Neuronal stem cell (in vitro differentiated cells): ENCODE results near the gene KRTDAP.

ENCODE experiments used
- DNase-seq: peaks from one replicate; pipeline ENCODE4 v3.0.0-alpha.2; 2013; ENCODE audit warnings: low spot score
- H2AFZ ChIP-seq: one replicate; pipeline ENCODE4 v1.6.1; 2013; ENCODE audit warnings: mild to moderate bottlenecking, low read length, inconsistent platforms
- H2AK5ac ChIP-seq: 2 replicates; pipeline ENCODE4 v1.6.1; 2013; ENCODE audit warnings: low read depth, mild to moderate bottlenecking, inconsistent platforms, low read length, moderate library complexity, mixed read lengths
- H2BK120ac ChIP-seq: 2 replicates; pipeline ENCODE4 v1.6.1; 2013; ENCODE audit warnings: low read depth, mild to moderate bottlenecking, inconsistent platforms, low read length, moderate library complexity, mixed read lengths
- H2BK12ac ChIP-seq: one replicate; pipeline ENCODE4 v1.6.1; 2013; ENCODE audit warnings: low read length, inconsistent platforms
- H2BK15ac ChIP-seq: 2 replicates; pipeline ENCODE4 v1.6.1; 2013; ENCODE audit warnings: mild to moderate bottlenecking, low read length, inconsistent platforms, mixed read lengths
- H2BK5ac ChIP-seq: one replicate; pipeline ENCODE4 v1.6.1; 2013; ENCODE audit warnings: inconsistent platforms, mild to moderate bottlenecking, low read length, moderate library complexity
- H3K14ac ChIP-seq: one replicate; pipeline ENCODE4 v1.6.1; 2013; ENCODE audit warnings: low read length, inconsistent platforms
- H3K18ac ChIP-seq: 2 replicates; pipeline ENCODE4 v1.6.1; 2013; ENCODE audit warnings: low read length, inconsistent platforms
- H3K23ac ChIP-seq: 2 replicates; pipeline ENCODE4 v1.6.1; 2013; ENCODE audit warnings: low read depth, mild to moderate bottlenecking, mixed read lengths, low read length, inconsistent platforms; ENCODE audit not compliant: poor library complexity
- H3K27ac ChIP-seq: replicated peaks from 3 replicates; pipeline ENCODE4 v1.5.1; 2013; ENCODE audit warnings: low read length, inconsistent platforms
- H3K27me3 ChIP-seq, 3 experiments: 2 replicates each; pipeline ENCODE4 v1.6.1; 2013; ENCODE audit warnings: low read length in 3 of 3, mild to moderate bottlenecking in 2 of 3, inconsistent platforms in 1 of 3, low read depth in 1 of 3, mixed read lengths in 1 of 3, moderate library complexity in 1 of 3; ENCODE audit not compliant: control insufficient read depth in 3 of 3, insufficient read depth in 3 of 3
- H3K36me3 ChIP-seq, 2 donors: replicated peaks in 1 of 2; 2 replicates each; pipeline ENCODE4 v1.6.1; 2013; ENCODE audit warnings: low read length in 2 of 2; ENCODE audit not compliant: control insufficient read depth in 2 of 2, insufficient read depth in 2 of 2
- H3K4ac ChIP-seq: 2 replicates; pipeline ENCODE4 v1.6.1; 2013; ENCODE audit warnings: inconsistent platforms, mild to moderate bottlenecking, low read length, moderate library complexity
- H3K4me1 ChIP-seq, 2 donors: 1 replicate in 1 of 2; 2 replicates in 1 of 2; pipeline ENCODE4 v1.6.1; 2013; ENCODE audit warnings: low read length in 2 of 2, low read depth in 1 of 2; ENCODE audit not compliant: control insufficient read depth in 2 of 2, insufficient read depth in 1 of 2
- H3K4me2 ChIP-seq: one replicate; pipeline ENCODE4 v1.6.1; 2013; ENCODE audit warnings: mild to moderate bottlenecking, low read length, inconsistent platforms; ENCODE audit not compliant: insufficient read depth, poor library complexity, severe bottlenecking
- H3K4me3 ChIP-seq, 2 donors: 2 replicates each; pipeline ENCODE4 v1.5.1; 2013; ENCODE audit warnings: low read length in 2 of 2, mild to moderate bottlenecking in 2 of 2, inconsistent platforms in 1 of 2, moderate library complexity in 1 of 2
- H3K79me1 ChIP-seq: one replicate; pipeline ENCODE4 v1.6.1; 2013; ENCODE audit warnings: low read depth, mild to moderate bottlenecking, inconsistent platforms, low read length, moderate library complexity
- H3K9ac ChIP-seq: one replicate; pipeline ENCODE4 v1.6.1; 2013; ENCODE audit warnings: mild to moderate bottlenecking, low read depth, low read length, inconsistent platforms; ENCODE audit not compliant: poor library complexity
- H3K9me3 ChIP-seq, 2 donors: replicated peaks in 1 of 2; 2 replicates each; pipeline versions ENCODE3 to v1.6.1; 2013; ENCODE audit warnings: low read length in 2 of 2, mild to moderate bottlenecking in 2 of 2, inconsistent platforms in 1 of 2, low read depth in 1 of 2, mixed read lengths in 1 of 2, moderate library complexity in 1 of 2; ENCODE audit not compliant: control insufficient read depth in 2 of 2, insufficient read depth in 1 of 2
- H4K8ac ChIP-seq: one replicate; pipeline ENCODE4 v1.6.1; 2013; ENCODE audit warnings: low read depth, mild to moderate bottlenecking, inconsistent platforms, low read length, moderate library complexity
- H4K91ac ChIP-seq: one replicate; pipeline ENCODE4 v1.6.1; 2013; ENCODE audit warnings: low read length, low read depth, mild to moderate bottlenecking, inconsistent platforms; ENCODE audit not compliant: poor library complexity
- WGBS, 2 donors: extraction: QIAGEN DNeasy Blood & Tissue Kit; methylation state at CpG; one replicate each; pipeline ENCODE4 v1.1.7; 2013; ENCODE audit warnings: missing lambda C conversion rate in 2 of 2, mixed read lengths in 1 of 2; ENCODE audit not compliant: insufficient read length in 2 of 2, insufficient replicate concordance in 1 of 2; ENCODE audit errors: extremely low coverage in 2 of 2; 5-methylcytosine and 5-hydroxymethylcytosine counted together

The KRTDAP gene

GRCh38 chr19:35524181-35524837, 34.0 kb upstream of the KRTDAP start:
- Histone ChIP-seq H2AFZ (peak overlapping the region; percentile 12), H3K79me1 (no peaks in the 10 kb centered on the region), H3K4ac (no peak overlapping the region), H3K9me3 (no peaks in the 10 kb centered on the region), H3K27ac (no peak overlapping the region), H3K23ac (no peak overlapping the region), H3K9ac (peak overlapping the region; percentile 51), H3K4me2 (no peak overlapping the region), H3K27me3 (peaks cover 0 to 62% (median 0%) of the 10 kb centered on the region in 3 experiments), H4K8ac (no peak overlapping the region), H2AK5ac (no peak overlapping the region), H2BK12ac (no peak overlapping the region), H2BK15ac (peak overlapping the region; percentile 20), H2BK120ac (no peak overlapping the region), H3K18ac (peak overlapping the region; percentile 85), H3K4me3 (no peak overlapping the region), H4K91ac (no peak overlapping the region), H3K14ac (peak overlapping the region; percentile 84), H3K36me3 (no peaks in the 10 kb centered on the region), H2BK5ac (no peak overlapping the region), H3K4me1 (peaks cover 6 to 11% of the 10 kb centered on the region in 2 donors)
- no CpG with 5 or more reads among the region's 11 CpGs for WGBS, 2 donors
- no peak for DNase-seq

GRCh38 chr19:35522745-35523327, 32.6 kb upstream of the KRTDAP start:
- Histone ChIP-seq H2BK5ac (no peak overlapping the region), H3K18ac (no peak overlapping the region), H3K79me1 (no peaks in the 10 kb centered on the region), H2BK15ac (no peak overlapping the region), H3K27me3 (peaks cover 0 to 51% (median 0%) of the 10 kb centered on the region in 3 experiments), H3K4me2 (no peak overlapping the region), H3K9me3 (no peaks in the 10 kb centered on the region), H3K14ac (no peak overlapping the region), H3K23ac (no peak overlapping the region), H3K4ac (no peak overlapping the region), H4K91ac (no peak overlapping the region), H3K4me1 (peaks cover 6 to 11% of the 10 kb centered on the region in 2 donors), H2AFZ (no peak overlapping the region), H3K27ac (no peak overlapping the region), H2AK5ac (no peak overlapping the region), H3K9ac (no peak overlapping the region), H2BK12ac (no peak overlapping the region), H3K4me3 (no peak overlapping the region), H3K36me3 (no peaks in the 10 kb centered on the region), H2BK120ac (no peak overlapping the region), H4K8ac (no peak overlapping the region)
- no peak for DNase-seq
- WGBS, 2 donors = no CpG with 5 or more reads among the region's 12 CpGs

- no peaks in the 10 kb centered on the region for H3K9me3 ChIP-seq
- H3K14ac ChIP-seq = no peak overlapping the region
- H3K23ac ChIP-seq = no peak overlapping the region
These were observed 31.0 kb upstream of the KRTDAP start for GRCh38 chr19:35521124-35521743.

GRCh38 chr19:35519291-35519690, 29.0 kb upstream of the KRTDAP start:
- Histone ChIP-seq H2AFZ (no peak overlapping the region), H3K14ac (no peak overlapping the region), H2BK5ac (no peak overlapping the region), H3K27ac (no peak overlapping the region), H4K91ac (no peak overlapping the region), H2AK5ac (peak overlapping the region; percentile 14), H2BK12ac (no peak overlapping the region), H3K9ac (no peak overlapping the region), H3K27me3 (peaks cover 0 to 30% (median 0%) of the 10 kb centered on the region in 3 experiments), H2BK120ac (no peak overlapping the region), H3K79me1 (no peaks in the 10 kb centered on the region), H3K4me2 (no peak overlapping the region), H2BK15ac (no peak overlapping the region), H3K4me1 (peaks cover 5 to 6% of the 10 kb centered on the region in 2 donors), H4K8ac (no peak overlapping the region), H3K9me3 (no peaks in the 10 kb centered on the region), H3K4ac (no peak overlapping the region), H3K18ac (peak overlapping the region; percentile 38), H3K36me3 (no peaks in the 10 kb centered on the region), H3K4me3 (no peak overlapping the region), H3K23ac (no peak overlapping the region)
- WGBS, 2 donors = no CpG with 5 or more reads among the region's 7 CpGs
- DNase-seq = no peak

More at GRCh38 chr19:35521124-35521743, 31.0 kb upstream of the KRTDAP start:
- no peak overlapping the region for H2BK5ac ChIP-seq
- peaks cover 0 to 41% (median 0%) of the 10 kb centered on the region in 3 experiments for H3K27me3 ChIP-seq
- H4K91ac ChIP-seq = no peak overlapping the region
- no peak overlapping the region for H3K27ac ChIP-seq
- no peak overlapping the region for H3K9ac ChIP-seq
- H3K79me1 ChIP-seq = no peaks in the 10 kb centered on the region
- no peak overlapping the region for H2AK5ac ChIP-seq
- no peak overlapping the region for H3K4me2 ChIP-seq
- WGBS, 2 donors = no CpG with 5 or more reads among the region's 16 CpGs
- DNase-seq = no peak
- H2BK12ac ChIP-seq = no peak overlapping the region
- H3K4me3 ChIP-seq = no peak overlapping the region
- no peak overlapping the region for H2AFZ ChIP-seq
- no peak overlapping the region for H4K8ac ChIP-seq
- no peaks in the 10 kb centered on the region for H3K36me3 ChIP-seq
- H2BK120ac ChIP-seq = no peak overlapping the region
- H3K4ac ChIP-seq = no peak overlapping the region
- no peak overlapping the region for H2BK15ac ChIP-seq
- H3K18ac ChIP-seq = no peak overlapping the region
- H3K4me1 ChIP-seq = peaks cover 6 to 11% of the 10 kb centered on the region in 2 donors
